Measurements from ENCODE around the gene SGMS1.

GRCh38 chr10:50456719-50457118 lies 167.0 kb downstream of the SGMS1 start:
- TF ChIP-seq CTCF (IDR thresholded peaks at IDR 0.05) (no peak), ZBTB33 (IDR thresholded peaks at IDR 0.05; ENCODE audit: borderline replicate concordance, low read depth) (no peak), POLR2AphosphoS5 (IDR thresholded peaks at IDR 0.05; ENCODE audit: low read depth, low read length) (no peak)
